Measurements from ENCODE around the gene RPL37A.

The RPL37A gene

GRCh38 chr2:216501854-216502253 lies 3.2 kb downstream of the RPL37A start:
- peaks cover 61% of the 10 kb centered on the region for H3K79me2 ChIP-seq (ENCODE audit: low read length)
- no peaks in the 10 kb centered on the region for H3K9me2 ChIP-seq (replicated peaks; ENCODE audit: insufficient read depth, low read length)
- H3K9ac ChIP-seq (ENCODE audit: low read length), result no peak overlapping the region
- TF ChIP-seq EZH2 (optimal IDR thresholded peaks at IDR 0.05; ENCODE audit: low read depth, low read length), result no peak
- no peak for TF ChIP-seq EZH2phosphoT487 (IDR thresholded peaks at IDR 0.05; ENCODE audit: low read length)
- TF ChIP-seq, protein P1, sequence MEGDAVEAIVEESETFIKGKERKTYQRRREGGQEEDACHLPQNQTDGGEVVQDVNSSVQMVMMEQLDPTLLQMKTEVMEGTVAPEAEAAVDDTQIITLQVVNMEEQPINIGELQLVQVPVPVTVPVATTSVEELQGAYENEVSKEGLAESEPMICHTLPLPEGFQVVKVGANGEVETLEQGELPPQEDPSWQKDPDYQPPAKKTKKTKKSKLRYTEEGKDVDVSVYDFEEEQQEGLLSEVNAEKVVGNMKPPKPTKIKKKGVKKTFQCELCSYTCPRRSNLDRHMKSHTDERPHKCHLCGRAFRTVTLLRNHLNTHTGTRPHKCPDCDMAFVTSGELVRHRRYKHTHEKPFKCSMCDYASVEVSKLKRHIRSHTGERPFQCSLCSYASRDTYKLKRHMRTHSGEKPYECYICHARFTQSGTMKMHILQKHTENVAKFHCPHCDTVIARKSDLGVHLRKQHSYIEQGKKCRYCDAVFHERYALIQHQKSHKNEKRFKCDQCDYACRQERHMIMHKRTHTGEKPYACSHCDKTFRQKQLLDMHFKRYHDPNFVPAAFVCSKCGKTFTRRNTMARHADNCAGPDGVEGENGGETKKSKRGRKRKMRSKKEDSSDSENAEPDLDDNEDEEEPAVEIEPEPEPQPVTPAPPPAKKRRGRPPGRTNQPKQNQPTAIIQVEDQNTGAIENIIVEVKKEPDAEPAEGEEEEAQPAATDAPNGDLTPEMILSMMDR (IDR thresholded peaks at IDR 0.05; ENCODE audit: low read length), result no peak
- DNase-seq, result no peak
- peaks cover 12% of the 10 kb centered on the region; the same call in 1 of the 2 replicates for H3F3A ChIP-seq (ENCODE audit: insufficient read depth, low read length)
- peaks cover 16% of the 10 kb centered on the region; the same call in 1 of the 2 replicates for H4K20me1 ChIP-seq (ENCODE audit: insufficient read depth, low read length)
- no peak overlapping the region for H3K27ac ChIP-seq (ENCODE audit: low read length)
- H3K4me2 ChIP-seq (ENCODE audit: low read depth, low read length), result no peak overlapping the region
- H3K36me3 ChIP-seq (replicated peaks; ENCODE audit: insufficient read depth, low read length), result peaks cover 35% of the 10 kb centered on the region
- no peak overlapping the region for H2AFZ ChIP-seq (ENCODE audit: low read length)
- H3K9me3 ChIP-seq (replicated peaks; ENCODE audit: insufficient read depth, low read length), result no peaks in the 10 kb centered on the region
- no peaks in the 10 kb centered on the region for H3K27me3 ChIP-seq (replicated peaks; ENCODE audit: insufficient read depth, low read length)
- peaks cover 16% of the 10 kb centered on the region for H3K4me1 ChIP-seq (ENCODE audit: low read length)
- H3K4me3 ChIP-seq (ENCODE audit: low read length), result no peak overlapping the region

DNA sequence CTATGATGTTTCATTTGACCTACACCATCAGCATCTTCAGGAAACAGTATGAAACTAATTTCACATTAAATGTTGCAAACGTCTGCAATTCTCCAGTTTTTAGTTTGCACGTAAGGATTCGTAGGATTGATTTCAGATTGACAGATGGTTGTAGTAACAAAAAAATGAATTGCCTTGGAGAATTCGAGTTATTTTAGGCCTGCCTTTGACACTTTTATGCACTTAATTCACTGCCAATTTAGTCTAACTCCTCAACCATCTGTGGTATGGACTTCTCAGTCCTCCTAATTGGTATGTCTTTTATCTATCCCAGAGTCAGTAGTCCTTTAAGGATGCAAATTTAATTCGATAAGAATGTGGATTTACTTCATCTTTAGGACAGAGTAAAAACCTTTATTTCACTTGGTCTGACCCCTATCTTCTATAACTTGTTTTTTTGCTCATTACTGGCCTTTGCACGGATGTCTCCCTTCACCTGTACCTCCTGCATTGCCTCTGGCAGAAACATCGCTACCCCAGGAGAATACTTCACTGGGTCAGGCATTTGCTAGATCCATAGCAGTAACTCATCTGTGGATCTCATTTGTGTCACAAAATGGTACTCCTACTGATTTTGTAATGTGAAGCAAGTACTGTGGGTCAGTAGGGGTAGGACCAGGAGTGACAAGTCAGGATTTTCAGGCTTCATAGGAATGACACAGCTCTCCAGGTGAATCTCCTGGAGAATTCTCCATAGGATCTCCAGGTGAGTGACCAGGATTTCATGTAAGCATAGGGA lies 3.9 kb downstream of the RPL37A start:
- Histone ChIP-seq H4K20me1 (ENCODE audit: insufficient read depth, low read length) (peaks cover 16% of the 10 kb centered on the region; the same call in 1 of the 2 replicates), H3K4me2 (ENCODE audit: low read depth, low read length) (no peak overlapping the region), H3F3A (ENCODE audit: insufficient read depth, low read length) (peaks cover 12% of the 10 kb centered on the region; the same call in 1 of the 2 replicates), H3K9me2 (replicated peaks; ENCODE audit: insufficient read depth, low read length) (no peaks in the 10 kb centered on the region), H3K9me3 (replicated peaks; ENCODE audit: insufficient read depth, low read length) (no peaks in the 10 kb centered on the region), H3K27me3 (replicated peaks; ENCODE audit: insufficient read depth, low read length) (no peaks in the 10 kb centered on the region), H3K4me3 (ENCODE audit: low read length) (no peak overlapping the region), H3K9ac (ENCODE audit: low read length) (no peak overlapping the region), H3K4me1 (ENCODE audit: low read length) (peaks cover 15% of the 10 kb centered on the region), H2AFZ (ENCODE audit: low read length) (no peak overlapping the region), H3K36me3 (replicated peaks; ENCODE audit: insufficient read depth, low read length) (peaks cover 35% of the 10 kb centered on the region), H3K79me2 (ENCODE audit: low read length) (peaks cover 57% of the 10 kb centered on the region), H3K27ac (ENCODE audit: low read length) (no peak overlapping the region)
- no peak for DNase-seq
- TF ChIP-seq EZH2phosphoT487 (IDR thresholded peaks at IDR 0.05; ENCODE audit: low read length) (no peak), EZH2 (optimal IDR thresholded peaks at IDR 0.05; ENCODE audit: low read depth, low read length) (no peak)
- TF ChIP-seq, protein P1 (IDR thresholded peaks at IDR 0.05; ENCODE audit: low read length), result no peak

GRCh38 chr2:216503159-216503629 lies 4.5 kb downstream of the RPL37A start:
- no peaks in the 10 kb centered on the region for H3K27me3 ChIP-seq (replicated peaks; ENCODE audit: insufficient read depth, low read length)
- TF ChIP-seq EZH2phosphoT487 (IDR thresholded peaks at IDR 0.05; ENCODE audit: low read length) (no peak), EZH2 (optimal IDR thresholded peaks at IDR 0.05; ENCODE audit: low read depth, low read length) (no peak)
- TF ChIP-seq, protein P1 (IDR thresholded peaks at IDR 0.05; ENCODE audit: low read length), result no peak
- peaks cover 16% of the 10 kb centered on the region; the same call in 1 of the 2 replicates for H3F3A ChIP-seq (ENCODE audit: insufficient read depth, low read length)
- no peaks in the 10 kb centered on the region for H3K9me3 ChIP-seq (replicated peaks; ENCODE audit: insufficient read depth, low read length)
- no peak overlapping the region for H3K27ac ChIP-seq (ENCODE audit: low read length)
- peaks cover 35% of the 10 kb centered on the region for H3K36me3 ChIP-seq (replicated peaks; ENCODE audit: insufficient read depth, low read length)
- peaks cover 16% of the 10 kb centered on the region; the same call in 1 of the 2 replicates for H4K20me1 ChIP-seq (ENCODE audit: insufficient read depth, low read length)
- no peak for DNase-seq
- H3K4me2 ChIP-seq (ENCODE audit: low read depth, low read length), result no peak overlapping the region
- H3K4me1 ChIP-seq (ENCODE audit: low read length), result peaks cover 12% of the 10 kb centered on the region; the same call in 1 of the 2 replicates
- H3K9me2 ChIP-seq (replicated peaks; ENCODE audit: insufficient read depth, low read length), result no peaks in the 10 kb centered on the region
- H3K79me2 ChIP-seq (ENCODE audit: low read length), result peaks cover 50% of the 10 kb centered on the region
- no peak overlapping the region for H2AFZ ChIP-seq (ENCODE audit: low read length)
- no peak overlapping the region for H3K4me3 ChIP-seq (ENCODE audit: low read length)
- H3K9ac ChIP-seq (ENCODE audit: low read length), result no peak overlapping the region

Measured in MM.1S (cell line).